A549 (cell line): ENCODE measurements around the gene NFATC2. TPM values are rescaled to one million over a fixed set of nuclear protein-coding genes. Genes with fewer than 3 reads are reported as not detected.

Source experiments
- ATAC-seq, 2 experiments: fragments of 200-7000 bp in 1 of 2; fragments of >200 bp in 1 of 2; cut with Nextera tagmentation in 1 of 2; cut with Tn5 transposase in 1 of 2; 3 replicates each; pipeline versions ENCODE4 v1.8.0 to v1.9.1; 2018 to 2020; ENCODE audit warnings: mild to moderate bottlenecking in 1 of 2, moderate library complexity in 1 of 2
- CTCF ChIA-PET: fragments of 300-600 bp; sonication (Branson Sonifier 250); formaldehyde crosslinking; extraction: SDS; loops from one replicate; lab custom pipeline; 2021; ENCODE audit warnings: antibody characterized with exemption, inconsistent platforms; lab: Yijun Ruan, JAX
- POLR2A ChIA-PET: fragments of 350-600 bp; formaldehyde crosslinking; extraction: SDS; loops from one replicate; lab custom pipeline; 2021; ENCODE audit warnings: antibody characterized with exemption, inconsistent platforms; lab: Yijun Ruan, JAX
- DNase-seq, 2 experiments: peaks; one replicate each; pipeline versions ENCODE4 v3.0.0 to v3.0.0-alpha.2; 2011 to 2016; ENCODE audit warnings: low read depth in 1 of 2, low spot score in 1 of 2
- FAIRE-seq: peaks from 2 replicates; lab custom pipeline; 2011; peaks lifted over from hg19 to GRCh38; lab: Jason Lieb, UNC
- H3K27ac ChIP-seq, 2 experiments: fragments of >200 bp; sonication (Bioruptor Twin); formaldehyde crosslinking; 3 replicates each; pipeline ENCODE4 v1.5.1; 2016 to 2017
- H3K4me1 ChIP-seq: fragments of >200 bp; sonication (Bioruptor Twin); formaldehyde crosslinking; 3 replicates; pipeline ENCODE4 v1.6.1; 2016
- H3K4me2 ChIP-seq: fragments of >200 bp; sonication (Bioruptor Twin); formaldehyde crosslinking; 3 replicates; pipeline ENCODE4 v1.6.1; 2016
- H3K4me3 ChIP-seq: fragments of >200 bp; sonication (Bioruptor Twin); formaldehyde crosslinking; 3 replicates; pipeline ENCODE4 v1.5.1; 2016
- H3K9me3 ChIP-seq: fragments of >200 bp; sonication (Bioruptor Twin); formaldehyde crosslinking; 3 replicates; pipeline ENCODE4 v1.6.1; 2016
- BCL3 ChIP-seq: fragments of >200 bp; sonication (Bioruptor Twin); formaldehyde crosslinking; IDR thresholded peaks from 3 replicates; pipeline ENCODE4 v1.6.1; 2016
- CBX2 ChIP-seq: fragments of 200-600 bp; sonication (generic); IDR thresholded peaks from 2 replicates; pipeline ENCODE4 v1.6.1; 2016; ENCODE audit warnings: low read depth, mild to moderate bottlenecking, borderline replicate concordance
- CEBPB ChIP-seq, 2 experiments: fragments of >200 bp in 1 of 2; sonication (Bioruptor Twin) in 1 of 2; formaldehyde crosslinking in 1 of 2; IDR thresholded peaks; 2 replicates each; pipeline ENCODE4 v1.6.1; 2012 to 2016
- EHMT2 ChIP-seq: fragments of 200-600 bp; sonication (generic); IDR thresholded peaks from 2 replicates; pipeline ENCODE4 v1.6.1; 2016; ENCODE audit warnings: antibody characterized with exemption, low read depth, mild to moderate bottlenecking, moderate library complexity
- EP300 ChIP-seq, 2 experiments: fragments of >200 bp; sonication (Bioruptor Twin); formaldehyde crosslinking; IDR thresholded peaks; 2 replicates in 1 of 2; 3 replicates in 1 of 2; pipeline ENCODE4 v1.6.1; 2016 to 2017
- FOSB ChIP-seq: fragments of 250-450 bp; sonication (Bioruptor Pico); IDR thresholded peaks from 2 replicates; pipeline ENCODE4 v1.5.0; 2020; ENCODE audit warnings: mild to moderate bottlenecking, moderate library complexity
- HOXA7 ChIP-seq: fragments of 250-450 bp; sonication (Bioruptor Pico); IDR thresholded peaks from 2 replicates; pipeline ENCODE4 v1.5.0; 2020; ENCODE audit warnings: mild to moderate bottlenecking, moderate library complexity
- JUN ChIP-seq, 2 experiments: fragments of >200 bp; sonication (Bioruptor Twin); formaldehyde crosslinking; IDR thresholded peaks; 2 replicates in 1 of 2; 3 replicates in 1 of 2; pipeline ENCODE4 v1.6.1; 2016 to 2017
- JUNB ChIP-seq: fragments of >200 bp; sonication (Bioruptor Twin); formaldehyde crosslinking; IDR thresholded peaks from 2 replicates; pipeline ENCODE4 v1.6.1; 2016
- KDM1A ChIP-seq: fragments of 200-600 bp; sonication (generic); IDR thresholded peaks from 2 replicates; pipeline ENCODE4 v1.6.1; 2016; ENCODE audit warnings: low read depth, mild to moderate bottlenecking
- MAX ChIP-seq: IDR thresholded peaks from 2 replicates; pipeline ENCODE4 v1.6.1; 2012
- NR3C1 ChIP-seq: fragments of >200 bp; sonication (Bioruptor Twin); formaldehyde crosslinking; IDR thresholded peaks from 3 replicates; pipeline ENCODE4 v1.6.1; 2017
- RAD21 ChIP-seq, 2 experiments: fragments of >200 bp in 1 of 2; sonication (Bioruptor Twin) in 1 of 2; formaldehyde crosslinking in 1 of 2; IDR thresholded peaks in 1 of 2; conservative IDR thresholded peaks in 1 of 2; 2 replicates in 1 of 2; 3 replicates in 1 of 2; pipeline ENCODE4 v1.6.1; 2012 to 2018; ENCODE audit warnings: inconsistent platforms in 1 of 2
- RARB ChIP-seq: fragments of 250-450 bp; sonication (Bioruptor Pico); IDR thresholded peaks from 2 replicates; pipeline ENCODE4 v1.8.0; 2021; ENCODE audit warnings: mild to moderate bottlenecking, moderate library complexity
- RCOR1 ChIP-seq: fragments of 150-350 bp; IDR thresholded peaks from 2 replicates; pipeline ENCODE4 v1.6.1; 2014; ENCODE audit warnings: antibody characterized with exemption, low read length, low read depth
- RNF2 ChIP-seq: fragments of 200-600 bp; sonication (generic); IDR thresholded peaks from 2 replicates; pipeline ENCODE4 v1.6.1; 2016; ENCODE audit warnings: low read depth, mild to moderate bottlenecking, antibody characterized with exemption, moderate library complexity, borderline replicate concordance
- SREBF2 ChIP-seq: fragments of 450-650 bp; IDR thresholded peaks from 2 replicates; pipeline ENCODE4 v1.6.1; 2014; ENCODE audit warnings: mild to moderate bottlenecking, moderate library complexity
- TFCP2L1 ChIP-seq: fragments of 250-450 bp; sonication (Bioruptor Pico); IDR thresholded peaks from 2 replicates; pipeline ENCODE4 v1.5.0; 2021; ENCODE audit warnings: mild to moderate bottlenecking
- ZNF302 ChIP-seq: fragments of 250-450 bp; sonication (Bioruptor Pico); IDR thresholded peaks from 2 replicates; pipeline ENCODE4 v1.9.0; 2021; ENCODE audit warnings: inconsistent platforms, mild to moderate bottlenecking, moderate library complexity
- WGBS: methylation state at CpG from one replicate; pipeline ENCODE4 v1.1.6; 2017; ENCODE audit errors: missing lambda C conversion rate; 5-methylcytosine and 5-hydroxymethylcytosine counted together
- polyA plus RNA-seq, 4 experiments: library from polyadenylated mRNA; depleted of rRNA in 3 of 4; stranded (reverse); fragments of >200 nt; fragmentation: RNase III in 1 of 4; extraction: RNeasy Plus Mini Kit Qiagen cat#74134 plus additional on column Dnase treatment in 1 of 4; gene quantifications; 2 replicates in 3 of 4; 3 replicates in 1 of 4; pipeline ENCODE4 v1.2.3, GENCODE V29; 2011 to 2017
- TF ChIP-seq, protein P1 (sequence below): fragments of >200 bp; sonication (Bioruptor Twin); formaldehyde crosslinking; IDR thresholded peaks from 2 replicates; pipeline ENCODE4 v1.6.1; 2016
- TF ChIP-seq, protein P2 (sequence below): fragments of 250-450 bp; sonication (Bioruptor Pico); IDR thresholded peaks from 2 replicates; pipeline ENCODE4 v1.5.0; 2021; ENCODE audit warnings: mild to moderate bottlenecking, moderate library complexity, borderline replicate concordance

The NFATC2 gene
- polyA plus RNA-seq, 2 of the 4 experiments (the other 2 are of a cell fraction) = 0.75 to 1.6 TPM

- 79% methylated on average over 25 of the region's 25 CpGs for WGBS
- DNase-seq (no peak), ATAC-seq (no peak), FAIRE-seq (no peak)
- Histone ChIP-seq H3K4me2 (no peak overlapping the region), H3K27ac (no peak overlapping the region), H3K9me3 (no peaks in the 10 kb centered on the region), H3K4me3 (no peak overlapping the region), H3K4me1 (no peaks in the 10 kb centered on the region)
- TF ChIP-seq MAX (no peak), JUN (IDR thresholded peaks at IDR 0.05) (no peak), RCOR1 (no peak), BCL3 (no peak), RNF2 (no peak), EHMT2 (no peak), RAD21 (conservative IDR thresholded peaks at IDR 0.05 in 1 of 2, IDR thresholded peaks at IDR 0.05 in 1 of 2) (no peak), ZNF302 (CRISPR knock-in tag) (no peak), JUNB (no peak), EP300 (IDR thresholded peaks at IDR 0.05) (no peak), FOSB (CRISPR knock-in tag) (no peak), HOXA7 (CRISPR knock-in tag) (no peak), NR3C1 (no peak), CEBPB (IDR thresholded peaks at IDR 0.05) (no peak), RARB (CRISPR knock-in tag) (no peak), TFCP2L1 (CRISPR knock-in tag) (no peak), KDM1A (no peak), CBX2 (no peak)
- TF ChIP-seq, protein P1, sequence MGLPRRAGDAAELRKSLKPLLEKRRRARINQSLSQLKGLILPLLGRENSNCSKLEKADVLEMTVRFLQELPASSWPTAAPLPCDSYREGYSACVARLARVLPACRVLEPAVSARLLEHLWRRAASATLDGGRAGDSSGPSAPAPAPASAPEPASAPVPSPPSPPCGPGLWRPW = no peak
- POLR2A ChIA-PET = no interaction called here
- CTCF ChIA-PET = interaction anchor here (0.6 to 1.8 kb wide), 4 partner anchors 11 to 441 kb away, joined by 3 to 6 read pairs (median 3); no protein-coding TSS in a partner anchor
Observed at GRCh38 chr20:51428401-51429143, 113.9 kb downstream of the NFATC2 start.

DNA sequence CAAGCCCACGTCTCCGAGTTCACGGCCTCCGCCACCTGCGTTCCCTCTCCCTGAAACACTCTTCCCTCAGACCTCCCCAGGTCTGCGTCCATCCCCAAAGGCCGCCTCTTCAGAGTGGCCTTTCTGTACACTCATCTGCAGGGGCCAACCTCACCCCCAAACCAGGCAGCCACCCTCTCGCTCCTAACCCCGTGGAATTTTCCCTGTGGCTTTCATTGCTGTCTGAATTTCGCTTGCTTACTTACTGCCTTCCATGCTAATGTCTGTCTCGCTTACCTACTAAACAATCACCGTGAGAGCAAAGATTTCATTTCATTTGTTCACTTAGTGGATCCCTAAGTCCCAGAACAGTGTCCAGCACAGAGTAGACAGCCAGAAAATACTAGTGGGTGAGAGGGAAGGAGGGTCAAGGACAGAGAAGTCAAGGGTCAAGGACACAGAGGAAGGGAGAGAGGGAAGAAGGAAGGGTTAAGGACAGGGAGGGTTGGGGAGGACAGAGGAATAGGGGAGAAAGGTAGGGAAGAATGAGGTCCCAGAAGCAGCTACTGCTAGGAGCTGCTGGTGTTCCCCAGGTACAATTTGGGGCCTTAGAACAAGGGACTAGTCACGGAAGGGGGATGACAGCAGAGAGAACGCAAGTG is 114.7 kb downstream of the NFATC2 start:
- FAIRE-seq (no peak), DNase-seq (no peak), ATAC-seq (no peak)
- no peak overlapping the region for H3K4me2 ChIP-seq
- WGBS = 83% methylated on average over 14 of the region's 14 CpGs
- no peak for TF ChIP-seq JUN (IDR thresholded peaks at IDR 0.05)
- TF ChIP-seq, protein P2, sequence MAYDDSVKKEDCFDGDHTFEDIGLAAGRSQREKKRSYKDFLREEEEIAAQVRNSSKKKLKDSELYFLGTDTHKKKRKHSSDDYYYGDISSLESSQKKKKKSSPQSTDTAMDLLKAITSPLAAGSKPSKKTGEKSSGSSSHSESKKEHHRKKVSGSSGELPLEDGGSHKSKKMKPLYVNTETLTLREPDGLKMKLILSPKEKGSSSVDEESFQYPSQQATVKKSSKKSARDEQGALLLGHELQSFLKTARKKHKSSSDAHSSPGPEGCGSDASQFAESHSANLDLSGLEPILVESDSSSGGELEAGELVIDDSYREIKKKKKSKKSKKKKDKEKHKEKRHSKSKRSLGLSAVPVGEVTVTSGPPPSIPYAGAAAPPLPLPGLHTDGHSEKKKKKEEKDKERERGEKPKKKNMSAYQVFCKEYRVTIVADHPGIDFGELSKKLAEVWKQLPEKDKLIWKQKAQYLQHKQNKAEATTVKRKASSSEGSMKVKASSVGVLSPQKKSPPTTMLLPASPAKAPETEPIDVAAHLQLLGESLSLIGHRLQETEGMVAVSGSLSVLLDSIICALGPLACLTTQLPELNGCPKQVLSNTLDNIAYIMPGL = no peak
- no peak for TF ChIP-seq SREBF2
- TF ChIP-seq JUNB = no peak
- no peaks in the 10 kb centered on the region for H3K9me3 ChIP-seq
- no peak overlapping the region for H3K4me3 ChIP-seq
- no peak overlapping the region for H3K27ac ChIP-seq
- POLR2A ChIA-PET = no interaction called here
- CTCF ChIA-PET = interaction anchor here (0.7 to 1.3 kb wide), 2 partner anchors 37 to 440 kb away, joined by 3 read pairs; no protein-coding TSS in a partner anchor
- H3K4me1 ChIP-seq = no peaks in the 10 kb centered on the region
